Measurements from ENCODE around the gene PITPNM2.

The PITPNM2 gene

GRCh38 chr12:123167329-123167728, 16.4 kb upstream of the PITPNM2 start:
- H3K4me3 ChIP-seq (ENCODE audit: control insufficient read depth, low read depth, low read length) = no peak overlapping the region
- TF ChIP-seq CTCF (conservative IDR thresholded peaks at IDR 0.05; ENCODE audit: control insufficient read depth, insufficient read depth, low read depth, low read length) = no peak

GRCh38 chr12:123165537-123165936, 14.6 kb upstream of the PITPNM2 start:
- TF ChIP-seq CTCF (conservative IDR thresholded peaks at IDR 0.05; ENCODE audit: control insufficient read depth, insufficient read depth, low read depth, low read length) = no peak
- H3K4me3 ChIP-seq (ENCODE audit: control insufficient read depth, low read depth, low read length) = no peak overlapping the region
- no peak for DNase-seq (ENCODE audit: low read depth)

More at GRCh38 chr12:123167329-123167728, 16.4 kb upstream of the PITPNM2 start:
- no peak for DNase-seq (ENCODE audit: low read depth)

GRCh38 chr12:123164710-123165261, 13.9 kb upstream of the PITPNM2 start:
- TF ChIP-seq CTCF (conservative IDR thresholded peaks at IDR 0.05; ENCODE audit: control insufficient read depth, insufficient read depth, low read depth, low read length) = no peak
- DNase-seq (ENCODE audit: low read depth) = no peak
- no peak overlapping the region for H3K4me3 ChIP-seq (ENCODE audit: control insufficient read depth, low read depth, low read length)

- H3K4me3 ChIP-seq (ENCODE audit: control insufficient read depth, low read depth, low read length) = no peak overlapping the region
- DNase-seq (ENCODE audit: low read depth) = no peak
- no peak for TF ChIP-seq CTCF (conservative IDR thresholded peaks at IDR 0.05; ENCODE audit: control insufficient read depth, insufficient read depth, low read depth, low read length)
Measured at GRCh38 chr12:123164222-123164621, 13.3 kb upstream of the PITPNM2 start.

- DNase-seq (ENCODE audit: low read depth) = no peak
- no peak for TF ChIP-seq CTCF (conservative IDR thresholded peaks at IDR 0.05; ENCODE audit: control insufficient read depth, insufficient read depth, low read depth, low read length)
- H3K4me3 ChIP-seq (ENCODE audit: control insufficient read depth, low read depth, low read length) = no peak overlapping the region
Measured at GRCh38 chr12:123163227-123163626, 12.3 kb upstream of the PITPNM2 start.

GRCh38 chr12:123160801-123161487, 10.1 kb upstream of the PITPNM2 start:
- no peak overlapping the region for H3K4me3 ChIP-seq (ENCODE audit: control insufficient read depth, low read depth, low read length)
- TF ChIP-seq CTCF (conservative IDR thresholded peaks at IDR 0.05; ENCODE audit: control insufficient read depth, insufficient read depth, low read depth, low read length) = no peak
- DNase-seq (ENCODE audit: low read depth) = no peak
